DMS153 treated with DMSO at 0.1 percent for 48 hours (cell line): ENCODE results near the gene POLR1D.

Experiments used
- DNase-seq: peaks from one replicate; lab custom pipeline; 2025; ENCODE audit not compliant: unreplicated experiment; lab: John Stamatoyannopoulos, UW

POLR1D gene

GRCh38 chr13:27670861-27671260 lies 49.2 kb downstream of the POLR1D start:
- no peak for DNase-seq

- no peak for DNase-seq
Observed at GRCh38 chr13:27672025-27672424, 50.3 kb downstream of the POLR1D start.
